Superior temporal gyrus (tissue), 1 donor: ENCODE data around the gene CST7.

Experiments used
- DNase-seq: peaks from one replicate; pipeline ENCODE4 v3.0.0-alpha.2; 2016; ENCODE audit errors: extremely low spot score

The CST7 gene

GRCh38 chr20:24950836-24951525 is 1.9 kb downstream of the CST7 start:
- DNase-seq: no peak

- no peak for DNase-seq
Observed at GRCh38 chr20:24951536-24952083, 2.5 kb downstream of the CST7 start.

GRCh38 chr20:24952376-24953208 is 3.5 kb downstream of the CST7 start:
- no peak for DNase-seq

GRCh38 chr20:24953209-24953575 is 4.1 kb downstream of the CST7 start:
- no peak for DNase-seq

GRCh38 chr20:24953621-24954133 is 4.6 kb downstream of the CST7 start:
- DNase-seq: no peak

- no peak for DNase-seq
Observed at GRCh38 chr20:24954151-24954550, 5.1 kb downstream of the CST7 start.

GRCh38 chr20:24954566-24954965 is 5.5 kb downstream of the CST7 start:
- DNase-seq: no peak

GRCh38 chr20:24955045-24955444 is 6.0 kb downstream of the CST7 start:
- DNase-seq: no peak

GRCh38 chr20:24956001-24956841 is 7.2 kb downstream of the CST7 start:
- DNase-seq: no peak

- no peak for DNase-seq
Observed at GRCh38 chr20:24957326-24958016, 8.4 kb downstream of the CST7 start.

- no peak for DNase-seq
Observed at GRCh38 chr20:24958506-24959385, 9.7 kb downstream of the CST7 start.

- DNase-seq: no peak
Observed at GRCh38 chr20:24959591-24960301, 10.7 kb downstream of the CST7 start.

- DNase-seq: no peak
Observed at GRCh38 chr20:24960302-24960801, 11.3 kb downstream of the CST7 start.

GRCh38 chr20:24960861-24961260 is 11.8 kb downstream of the CST7 start:
- DNase-seq: no peak

- DNase-seq: no peak
Observed at GRCh38 chr20:24961384-24962181, 12.5 kb downstream of the CST7 start.

- DNase-seq: no peak
Observed at GRCh38 chr20:24962182-24962492, 13.1 kb downstream of the CST7 start.

GRCh38 chr20:24962510-24962909 is 13.4 kb downstream of the CST7 start:
- DNase-seq: no peak

GRCh38 chr20:24963672-24964505 is 14.8 kb downstream of the CST7 start:
- DNase-seq: no peak
